Fibroblast of skin of left quadriceps (primary cell): Measurements from ENCODE around the gene LIN7A.
"Not testable (repeated sequence)": the region's sequence is repeated elsewhere in the genome, so short reads cannot be mapped to it uniquely, and the experiment has no call there.

Experiments
- DNase-seq, 2 experiments: peaks; one replicate each; pipeline ENCODE4 v3.0.0-alpha.2; 2013; ENCODE audit warnings: low read depth in 2 of 2

Gene LIN7A

GRCh38 chr12:80920006-80920405 is 17.7 kb downstream of the LIN7A start:
- DNase-seq, result no peak

- no peak for DNase-seq
Measured at GRCh38 chr12:80917651-80918050, 20.1 kb downstream of the LIN7A start.

GRCh38 chr12:80912901-80913770 is 24.6 kb downstream of the LIN7A start:
- no peak for DNase-seq

GRCh38 chr12:80909370-80909769 is 28.4 kb downstream of the LIN7A start:
- DNase-seq, result no peak

GRCh38 chr12:80902711-80903110 is 35.0 kb downstream of the LIN7A start:
- DNase-seq, result no peak

GRCh38 chr12:80901661-80902060 is 36.1 kb downstream of the LIN7A start:
- no peak for DNase-seq

- DNase-seq, result no peak
Measured at GRCh38 chr12:80895240-80895639, 42.5 kb downstream of the LIN7A start.

GRCh38 chr12:80894179-80894578 is 43.6 kb downstream of the LIN7A start:
- no peak for DNase-seq

GRCh38 chr12:80892597-80893445 is 44.9 kb downstream of the LIN7A start:
- peak; percentile 69 to 72 for DNase-seq

- no peak for DNase-seq
Measured at GRCh38 chr12:80884651-80885050, 53.1 kb downstream of the LIN7A start.

- no peak for DNase-seq
Measured at GRCh38 chr12:80881106-80881505, 56.6 kb downstream of the LIN7A start.

- DNase-seq, result not testable (repeated sequence)
Measured at GRCh38 chr12:80878452-80878851, 59.3 kb downstream of the LIN7A start.

GRCh38 chr12:80877721-80878265 is 59.9 kb downstream of the LIN7A start:
- no peak for DNase-seq

- no peak for DNase-seq
Measured at GRCh38 chr12:80872053-80872452, 65.7 kb downstream of the LIN7A start.

GRCh38 chr12:80869264-80869663 is 68.5 kb downstream of the LIN7A start:
- DNase-seq, result no peak

- DNase-seq, result no peak
Measured at GRCh38 chr12:80868576-80868975, 69.2 kb downstream of the LIN7A start.

- DNase-seq, result no peak
Measured at GRCh38 chr12:80867941-80868340, 69.8 kb downstream of the LIN7A start.

- peak; percentile 25 to 29 for DNase-seq
Measured at GRCh38 chr12:80864046-80864735, 73.5 kb downstream of the LIN7A start.

- peak; percentile 24 to 25 for DNase-seq
Measured at GRCh38 chr12:80862531-80862930, 75.2 kb downstream of the LIN7A start.

GRCh38 chr12:80861641-80862378 is 75.9 kb downstream of the LIN7A start:
- peak; percentile 59 to 65 for DNase-seq

- DNase-seq, result no peak
Measured at GRCh38 chr12:80860928-80861327, 76.8 kb downstream of the LIN7A start.
